ENCODE measurements around the gene SYNE1.
"Not testable (repeated sequence)": the region's sequence is repeated elsewhere in the genome, so short reads cannot be mapped to it uniquely, and the experiment has no call there.

SYNE1 gene

DNA sequence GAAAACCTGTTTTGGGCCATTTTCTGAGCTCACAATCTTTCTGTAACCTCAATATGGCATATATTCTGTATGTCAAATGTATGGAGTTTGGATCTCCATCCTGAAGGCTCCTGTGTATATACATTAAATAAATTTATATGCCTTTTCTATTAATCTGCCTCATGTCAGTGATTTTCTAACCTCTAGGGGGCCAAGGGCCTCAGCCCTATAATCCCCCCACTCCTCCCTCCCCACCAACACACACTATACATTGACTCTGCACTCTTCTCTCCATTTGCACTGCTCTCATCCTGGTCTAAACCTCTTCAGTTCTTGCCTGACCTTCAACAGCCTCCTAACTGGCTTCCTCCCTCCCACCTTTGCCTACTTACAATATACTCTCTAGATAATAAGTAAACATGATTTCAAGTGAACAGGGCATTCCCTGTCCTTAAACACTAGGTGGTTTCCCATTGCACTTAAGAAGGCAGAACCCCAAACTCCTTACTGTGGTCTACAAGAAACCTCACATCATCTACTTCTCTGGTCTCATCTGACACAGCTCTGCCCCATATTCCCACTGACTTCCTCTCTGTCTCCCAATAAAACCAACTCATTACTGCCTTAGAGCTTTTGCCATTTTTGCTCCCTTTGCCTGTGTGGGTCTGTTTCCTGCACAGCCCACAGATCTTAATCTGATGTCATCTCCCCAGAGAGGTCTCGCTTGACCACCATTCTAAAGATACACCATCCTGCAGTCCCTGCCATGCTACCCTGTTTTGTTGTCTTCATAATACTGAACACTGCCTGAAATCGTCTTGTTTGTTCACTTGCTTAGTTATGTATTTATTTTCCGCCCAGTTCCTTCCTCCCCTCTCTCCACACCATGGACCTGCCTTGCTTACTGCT is 213.7 kb downstream of the SYNE1 start:
- DNase-seq (ENCODE audit: low read depth in 2 of 2) = no peak

GRCh38 chr6:152421496-152421895 is 215.7 kb downstream of the SYNE1 start:
- not testable (repeated sequence) for DNase-seq (ENCODE audit: low read depth in 2 of 2)

DNA sequence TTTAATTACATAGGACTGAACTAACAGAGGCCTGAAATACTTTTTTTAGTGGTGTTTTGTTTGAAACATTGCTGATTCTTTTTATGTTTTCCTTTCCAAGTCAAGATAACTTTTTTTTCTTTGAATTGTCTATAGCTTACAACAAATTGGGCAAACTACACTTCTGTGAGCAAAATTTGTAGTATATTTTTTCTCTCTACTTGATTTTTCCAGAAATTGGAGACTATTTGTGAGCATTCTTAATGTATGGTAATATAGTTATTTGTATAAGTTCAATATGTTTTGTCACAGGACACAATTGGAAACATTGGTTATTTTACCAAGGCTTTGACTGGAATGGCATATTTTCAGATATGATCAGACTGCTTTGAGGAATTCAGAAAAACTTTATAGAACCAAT is 216.5 kb downstream of the SYNE1 start:
- no peak for DNase-seq (ENCODE audit: low read depth in 2 of 2)

DNA sequence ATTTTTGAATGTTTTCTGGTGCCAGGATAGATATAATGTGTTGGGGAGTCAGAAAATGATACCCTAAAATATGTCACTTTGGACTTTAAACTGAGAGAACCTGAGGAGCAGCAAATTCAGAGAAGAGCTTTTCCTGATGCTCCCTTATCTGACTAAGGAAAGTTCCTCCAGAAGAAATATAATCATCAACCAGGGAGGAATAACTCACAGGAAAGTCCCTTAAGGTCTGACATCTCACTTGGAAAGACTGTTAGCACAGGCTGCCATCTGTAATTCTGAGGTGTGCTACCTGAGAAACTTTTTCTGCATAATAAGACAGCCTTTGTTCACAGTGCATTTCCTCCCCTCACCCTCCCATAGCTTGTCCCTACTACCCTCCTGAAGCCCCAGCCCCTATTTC is 218.6 kb downstream of the SYNE1 start:
- DNase-seq (ENCODE audit: low read depth in 2 of 2) = no peak

GRCh38 chr6:152416652-152417051 is 220.5 kb downstream of the SYNE1 start:
- DNase-seq (ENCODE audit: low read depth in 2 of 2) = no peak

- no peak for DNase-seq (ENCODE audit: low read depth in 2 of 2)
Measured at GRCh38 chr6:152404936-152405595, 232.1 kb downstream of the SYNE1 start.

DNA sequence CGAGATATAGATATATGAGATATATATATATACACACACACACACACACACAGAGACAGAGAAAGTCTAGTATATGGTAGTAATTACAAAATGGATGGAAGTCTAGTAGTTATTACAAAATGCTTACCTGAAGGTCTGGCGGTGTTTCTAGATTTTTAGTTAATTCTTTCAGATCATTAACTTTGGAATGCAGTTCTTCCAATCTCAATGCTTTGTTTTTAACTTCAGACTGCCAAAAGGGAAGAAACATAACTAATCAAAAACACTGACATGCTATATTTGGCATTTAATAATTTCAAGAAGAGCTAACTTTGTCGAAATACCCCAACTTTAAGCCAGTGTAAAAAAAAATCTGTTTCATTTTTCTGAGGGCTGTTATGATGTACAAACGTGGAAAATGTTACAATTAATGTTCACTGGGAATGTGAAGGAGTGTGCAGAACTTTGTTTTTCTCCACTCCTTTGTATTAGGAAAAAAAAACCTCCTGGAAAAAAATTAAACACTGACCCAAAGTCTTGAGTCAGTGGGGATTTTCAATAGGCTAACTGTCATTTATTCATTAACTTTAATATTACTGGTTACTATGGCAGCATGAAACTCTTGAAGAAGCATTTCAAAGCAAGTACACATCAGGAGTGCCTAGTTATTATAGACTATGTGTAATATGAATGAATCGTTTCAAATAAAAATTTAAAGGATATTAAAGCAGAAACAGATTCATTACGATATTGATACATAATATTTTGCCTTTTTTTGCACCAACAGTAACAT is 232.9 kb downstream of the SYNE1 start:
- no peak for DNase-seq (ENCODE audit: low read depth in 2 of 2)

DNA sequence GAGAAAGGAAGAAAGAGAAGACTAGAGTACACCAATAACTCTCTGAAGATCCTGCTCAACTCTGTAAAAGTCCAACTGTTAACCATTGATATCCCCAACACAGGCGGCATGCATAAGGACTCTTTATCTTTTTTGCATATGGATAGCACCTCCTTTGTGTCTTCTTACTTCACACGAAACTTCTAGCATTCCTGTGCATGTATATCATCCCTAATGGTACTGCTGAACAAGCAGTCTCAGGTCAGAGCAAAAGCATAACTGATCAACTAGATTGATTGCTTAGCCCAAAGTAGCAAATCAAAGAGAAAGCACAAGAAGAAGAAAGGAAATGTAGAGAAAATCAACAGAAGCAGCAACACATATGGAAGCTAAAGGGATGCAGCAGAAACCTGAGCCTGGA is 234.4 kb downstream of the SYNE1 start:
- DNase-seq (ENCODE audit: low read depth in 2 of 2) = no peak

DNA sequence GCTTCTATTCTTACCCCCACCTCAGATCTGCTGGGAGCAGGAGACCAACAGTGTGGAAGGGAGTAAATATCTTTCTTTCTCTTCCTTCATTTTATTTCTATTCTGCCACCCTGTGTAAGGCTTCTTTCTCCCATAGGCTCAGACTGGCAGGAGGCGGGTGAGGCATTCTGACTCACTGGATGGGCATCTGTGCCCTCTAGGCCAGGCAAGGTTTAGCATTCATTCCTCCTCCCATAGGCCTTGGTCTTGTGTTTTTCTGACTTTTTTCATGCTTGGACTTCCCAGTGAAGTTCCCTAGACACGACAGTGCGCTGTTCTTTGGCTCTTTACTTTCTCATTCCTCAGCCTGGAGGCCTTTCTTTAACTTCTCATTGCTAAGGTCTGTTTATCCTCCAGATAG is 235.2 kb downstream of the SYNE1 start:
- no peak for DNase-seq (ENCODE audit: low read depth in 2 of 2)

DNA sequence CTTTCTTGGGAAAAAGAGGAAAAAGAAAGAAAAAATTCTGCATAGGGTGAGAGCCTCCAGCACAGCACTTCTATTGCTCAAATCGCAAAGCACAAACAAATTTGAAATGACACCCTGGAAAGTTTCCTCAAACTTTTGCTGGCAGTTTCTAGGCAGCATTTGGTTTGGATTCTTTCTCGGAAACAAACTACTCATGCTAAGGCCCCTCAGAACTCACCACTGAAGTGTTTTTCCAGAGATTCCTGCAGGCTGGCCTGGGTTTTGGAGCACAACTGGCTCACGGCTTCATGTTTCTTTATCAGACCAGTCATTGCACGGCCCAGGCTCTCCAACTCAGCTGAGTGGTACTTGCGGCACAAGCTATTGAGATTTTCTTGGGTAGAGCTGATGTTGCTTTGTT is 237.8 kb downstream of the SYNE1 start:
- DNase-seq (ENCODE audit: low read depth in 2 of 2) = no peak

GRCh38 chr6:152398993-152399392 is 238.2 kb downstream of the SYNE1 start:
- DNase-seq (ENCODE audit: low read depth in 2 of 2) = no peak

DNA sequence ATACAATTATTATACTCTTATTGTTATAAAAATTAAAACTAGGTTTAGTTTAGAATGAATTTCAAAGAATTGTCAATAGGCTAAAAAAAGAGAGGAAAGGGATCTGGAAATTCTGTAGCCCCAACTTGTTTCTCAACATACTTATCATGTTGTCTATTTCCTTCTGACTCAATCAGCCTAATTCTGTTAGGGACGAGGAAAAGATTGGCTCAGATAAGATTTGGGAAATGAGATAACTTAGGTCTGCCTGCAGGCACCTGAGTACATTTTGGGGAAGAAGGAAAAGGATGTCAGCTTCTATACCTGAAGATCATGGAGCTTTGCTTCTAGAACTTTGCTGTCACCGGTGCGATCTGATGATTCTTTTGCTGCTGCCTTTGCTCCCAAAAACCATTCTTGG is 238.8 kb downstream of the SYNE1 start:
- no peak for DNase-seq (ENCODE audit: low read depth in 2 of 2)

DNA sequence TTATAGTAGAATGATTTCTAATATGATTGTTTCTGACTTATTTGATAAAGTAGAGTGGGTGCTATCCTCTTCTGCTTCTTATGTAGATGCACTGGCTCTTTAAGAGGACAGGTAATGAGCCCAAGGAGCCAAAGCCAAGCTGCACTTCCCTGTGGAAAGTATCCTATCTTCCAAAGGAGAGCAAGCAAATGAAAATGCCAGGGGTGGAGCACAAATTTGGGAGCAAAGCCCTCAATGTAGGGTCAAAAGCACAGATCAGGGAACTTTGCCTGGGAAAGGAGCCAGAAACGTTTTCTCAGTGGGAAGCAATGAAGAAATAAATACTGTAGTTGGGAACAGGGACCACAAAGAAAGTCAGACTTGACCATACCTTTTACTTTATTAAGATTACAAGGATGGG is 242.9 kb downstream of the SYNE1 start:
- DNase-seq (ENCODE audit: low read depth in 2 of 2) = no peak

DNA sequence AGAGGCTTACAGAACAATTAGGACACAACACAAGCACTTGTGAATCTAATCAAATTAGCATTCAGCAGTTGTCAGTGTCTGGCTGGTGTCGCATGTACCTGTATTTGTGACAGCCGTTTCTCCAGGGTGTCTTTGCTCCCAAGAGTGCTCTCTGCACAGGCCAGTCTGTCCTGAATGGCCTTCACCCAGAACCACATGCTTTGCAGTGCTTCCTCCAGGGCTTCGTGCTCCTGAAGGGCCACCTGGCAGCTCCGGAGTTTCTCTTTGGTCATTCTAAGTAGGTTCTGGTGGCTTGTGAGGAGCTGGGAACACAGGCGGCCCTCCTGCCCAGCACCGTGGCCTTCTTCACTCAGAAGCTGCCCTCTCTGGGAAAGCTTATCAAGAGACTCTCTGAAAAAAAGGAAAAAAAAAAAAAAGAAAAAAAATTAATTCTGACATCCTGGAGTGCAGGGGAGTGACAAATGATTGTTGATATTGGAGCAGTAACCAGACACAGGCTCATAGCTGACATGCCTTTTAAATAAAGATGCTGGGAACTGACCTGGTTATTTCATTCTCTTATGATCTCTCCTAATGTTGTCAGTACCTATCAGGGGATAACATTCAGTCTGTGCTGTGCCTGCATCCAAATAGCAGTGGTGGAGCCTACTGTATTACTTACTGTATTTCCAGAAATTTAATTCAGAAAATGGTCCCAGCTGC is 245.8 kb downstream of the SYNE1 start:
- no peak for DNase-seq (ENCODE audit: low read depth in 2 of 2)

- no peak for DNase-seq (ENCODE audit: low read depth in 2 of 2)
Measured at GRCh38 chr6:152387091-152387490, 250.1 kb downstream of the SYNE1 start.

GRCh38 chr6:152386131-152386530 is 251.0 kb downstream of the SYNE1 start:
- DNase-seq (ENCODE audit: low read depth in 2 of 2) = no peak

GRCh38 chr6:152380993-152381898 is 255.9 kb downstream of the SYNE1 start:
- no peak for DNase-seq (ENCODE audit: low read depth in 2 of 2)

DNA sequence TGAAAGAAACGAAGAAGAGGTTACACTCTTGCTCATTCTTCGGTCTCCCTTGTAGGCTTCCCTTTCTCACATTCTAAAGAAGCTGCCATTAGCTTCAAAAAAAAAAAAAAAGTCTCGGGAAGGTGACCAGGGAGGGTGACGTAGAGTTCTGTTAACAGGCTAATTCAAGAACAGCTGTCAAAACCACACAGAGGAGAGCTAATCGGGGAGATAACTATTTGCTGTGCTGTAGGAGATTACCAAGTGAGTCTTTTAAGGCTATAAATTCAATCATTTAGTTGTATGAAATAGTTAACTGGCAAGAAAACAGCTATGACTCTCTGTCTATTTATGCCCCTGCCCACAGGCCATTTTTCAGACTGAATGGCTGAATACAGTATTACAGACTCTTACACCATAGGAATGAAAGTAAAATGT is 256.8 kb downstream of the SYNE1 start:
- DNase-seq (ENCODE audit: low read depth in 2 of 2) = no peak

DNA sequence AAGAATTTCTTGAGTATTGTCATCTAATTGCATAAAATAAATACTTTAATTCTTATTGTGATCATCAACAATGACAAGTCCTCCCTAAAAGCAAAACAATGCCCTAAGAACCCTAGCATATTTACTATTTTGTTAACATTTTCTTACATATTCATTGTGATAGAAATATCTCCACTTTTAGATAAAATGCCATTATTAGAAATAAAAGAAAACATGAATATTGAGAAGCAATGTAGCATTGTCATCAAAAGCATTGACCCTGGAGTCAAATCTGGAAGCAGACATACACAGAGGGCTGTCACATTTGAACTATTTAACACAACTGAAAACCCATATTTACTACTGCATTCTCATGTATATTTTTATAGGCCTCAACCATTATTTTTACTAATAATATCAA is 257.7 kb downstream of the SYNE1 start:
- no peak for DNase-seq (ENCODE audit: low read depth in 2 of 2)

- DNase-seq (ENCODE audit: low read depth in 2 of 2) = no peak
Measured at GRCh38 chr6:152378169-152378568, 259.0 kb downstream of the SYNE1 start.

DNA sequence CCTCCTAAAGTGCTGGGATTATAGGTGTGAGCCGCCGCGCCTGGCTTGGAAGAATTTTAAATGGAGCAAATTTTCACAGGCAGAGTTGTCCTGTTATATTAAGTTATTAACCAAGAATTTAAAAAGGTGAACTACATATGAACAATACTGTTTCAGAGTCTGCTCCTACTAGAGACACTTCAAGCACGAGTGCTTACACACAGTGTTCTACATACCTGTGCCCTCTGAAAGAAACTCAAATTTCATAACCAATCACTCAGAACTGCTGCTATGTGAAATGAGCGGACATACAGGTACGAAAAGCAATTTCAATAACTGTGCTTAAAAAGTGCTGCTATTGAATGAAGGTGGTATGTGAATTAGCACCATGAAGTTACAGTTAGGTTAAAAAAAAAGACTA is 262.0 kb downstream of the SYNE1 start:
- no peak for DNase-seq (ENCODE audit: low read depth in 2 of 2)
